Fibroblast of skin of right biceps (primary cell): ENCODE results near the gene OMG.
A peak's percentile ranks its signal among the peaks of the same experiment; 100 is the strongest.

ENCODE experiments used
- DNase-seq: peaks from one replicate; pipeline ENCODE4 v3.0.0-alpha.2; 2013

The OMG gene

DNA sequence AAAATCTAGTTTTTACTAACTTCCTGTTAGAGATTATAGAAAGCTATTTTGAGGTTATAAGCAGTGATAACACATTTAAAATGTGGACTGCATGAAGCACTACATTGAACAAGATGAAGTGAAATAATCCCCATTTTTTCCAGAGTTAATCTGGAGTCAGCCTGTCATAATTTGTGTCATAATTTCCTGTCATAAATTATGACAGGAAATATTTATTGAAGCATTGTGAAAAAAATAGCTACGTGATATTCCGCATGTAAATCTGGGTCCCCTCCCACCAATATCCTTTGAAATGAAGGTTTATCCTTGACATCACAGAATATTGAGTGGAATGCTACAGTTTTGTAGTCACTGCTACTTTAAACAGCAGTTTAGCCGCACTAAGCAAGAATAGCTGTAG, 40.1 kb downstream of the OMG start:
- no peak for DNase-seq

DNA sequence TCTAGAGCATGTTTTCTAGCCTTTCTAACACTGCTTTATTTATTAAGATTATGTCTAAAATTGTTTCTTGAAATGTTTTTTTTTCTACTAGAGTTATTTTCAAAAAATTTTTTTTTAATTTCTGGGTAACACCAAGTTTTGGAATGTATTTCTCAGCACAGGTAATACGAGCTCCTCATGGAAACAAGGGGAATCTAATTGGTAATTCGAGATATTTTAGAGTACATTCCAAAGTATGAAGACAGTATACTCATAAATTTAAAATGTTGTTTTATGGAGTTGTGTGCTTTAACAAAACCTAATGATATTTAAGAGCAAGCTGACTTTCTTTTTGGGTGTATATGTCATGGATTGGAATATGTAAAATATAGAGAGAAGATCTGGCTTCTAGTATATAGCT, 42.4 kb downstream of the OMG start:
- DNase-seq = no peak

DNA sequence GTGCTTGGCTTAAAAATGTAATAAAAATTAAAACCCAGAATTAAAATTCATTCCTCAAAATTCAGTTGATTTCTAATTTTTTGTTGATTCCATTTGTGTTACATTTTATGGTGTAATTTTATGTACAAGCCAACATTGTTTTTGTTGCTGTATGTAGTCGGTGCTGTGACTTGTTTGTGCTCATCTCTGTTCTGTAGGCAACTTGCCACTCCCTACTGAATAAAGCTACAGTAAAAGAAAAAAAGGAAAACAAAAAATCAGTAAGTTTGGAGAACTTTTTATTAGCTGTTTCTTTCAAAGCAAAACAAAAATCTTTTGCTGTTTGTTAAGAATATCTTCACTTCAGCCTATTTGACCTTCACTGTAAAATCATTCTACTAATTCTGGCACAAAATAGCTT, 44.3 kb downstream of the OMG start:
- no peak for DNase-seq

DNA sequence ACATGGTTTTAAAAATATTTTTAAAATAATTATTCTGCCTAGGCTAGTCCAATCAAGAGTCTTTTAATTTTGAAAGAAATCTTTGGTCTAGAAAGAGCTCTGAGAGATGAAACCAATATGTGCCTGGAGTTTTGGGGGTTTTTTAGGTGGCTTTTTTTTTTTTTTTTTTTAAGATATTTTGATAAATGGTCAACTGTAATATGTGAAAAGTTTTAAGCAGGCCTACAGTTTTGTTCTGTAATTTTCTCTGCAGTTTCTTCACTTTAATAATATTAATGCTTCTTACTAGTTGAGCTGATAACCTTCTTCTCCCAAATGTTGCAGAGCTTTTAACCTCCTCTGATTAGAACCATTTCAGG, 45.1 kb downstream of the OMG start:
- no peak for DNase-seq

DNA sequence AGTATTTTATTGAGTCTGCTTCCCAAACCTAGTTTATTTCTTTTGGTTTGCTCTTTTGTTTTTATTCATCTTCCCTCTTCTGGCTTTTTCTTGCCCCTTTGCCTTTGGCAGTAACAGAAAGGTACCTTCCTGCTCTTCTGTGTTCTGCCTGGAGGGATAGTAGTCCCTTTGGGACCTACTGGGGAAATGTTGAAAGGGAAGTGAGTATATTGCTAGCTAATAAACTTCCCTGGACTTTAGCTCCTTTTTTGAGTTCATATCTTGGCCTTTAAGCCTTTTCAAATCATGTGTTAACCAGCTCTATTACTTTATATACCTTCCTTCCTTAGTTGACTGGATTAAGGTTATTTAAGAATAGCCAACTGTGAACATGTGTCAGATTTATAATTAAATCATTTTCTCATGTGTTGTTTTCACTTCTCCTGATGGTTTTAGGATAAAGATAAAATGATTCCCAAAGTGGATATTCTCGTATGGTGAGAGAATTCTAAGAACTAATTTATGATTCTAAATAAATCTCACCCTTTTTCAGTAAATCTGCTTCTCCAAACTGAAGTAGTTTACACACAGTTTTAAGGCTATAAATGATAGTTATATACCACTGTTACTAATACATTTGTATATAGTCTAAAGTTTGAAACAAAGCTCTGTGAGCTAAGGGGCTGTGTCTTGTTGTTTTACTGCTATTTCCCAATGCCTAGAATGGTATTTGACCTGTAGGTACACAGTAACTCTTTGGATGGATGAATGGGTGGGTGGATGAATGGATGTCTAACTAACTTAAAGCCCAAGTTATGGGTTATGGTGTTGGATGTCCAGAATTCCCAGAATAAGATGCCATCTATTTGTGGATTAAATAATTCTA, 45.7 kb downstream of the OMG start:
- peak; percentile 21 for DNase-seq

DNA sequence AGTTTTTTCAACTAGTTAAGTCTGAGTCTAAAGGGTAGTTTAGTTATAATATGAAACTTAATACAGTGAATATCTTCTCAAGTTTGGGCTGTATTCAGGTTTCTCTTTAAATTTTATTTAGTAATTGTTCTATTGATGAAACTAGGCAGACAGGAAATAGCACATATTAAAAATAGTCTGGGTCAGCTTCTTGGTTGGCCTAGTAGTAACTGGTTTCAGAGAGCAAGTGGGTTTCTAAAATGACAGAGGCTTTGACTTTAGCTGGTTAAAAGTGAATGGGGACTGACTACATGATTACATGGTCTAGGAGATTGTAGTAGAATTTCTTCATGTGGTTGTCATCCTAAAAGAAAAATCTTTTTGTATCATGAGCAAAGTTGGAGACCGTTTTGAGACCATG, 46.8 kb downstream of the OMG start:
- DNase-seq = no peak

DNA sequence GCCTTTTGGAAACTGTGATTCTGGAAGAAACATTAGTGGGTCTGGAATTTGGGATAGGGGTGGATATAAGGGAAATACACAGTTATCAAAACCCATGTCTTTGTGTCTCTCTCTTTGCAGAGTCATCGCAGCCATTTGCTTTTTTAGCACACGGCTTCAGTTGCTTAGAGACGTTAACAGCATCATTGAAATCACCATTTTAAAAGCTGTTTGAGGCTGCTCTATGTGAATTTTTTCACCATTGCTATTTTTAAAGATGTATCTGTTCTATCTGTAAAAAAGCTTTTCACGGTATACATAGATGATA, 47.3 kb downstream of the OMG start:
- no peak for DNase-seq

DNA sequence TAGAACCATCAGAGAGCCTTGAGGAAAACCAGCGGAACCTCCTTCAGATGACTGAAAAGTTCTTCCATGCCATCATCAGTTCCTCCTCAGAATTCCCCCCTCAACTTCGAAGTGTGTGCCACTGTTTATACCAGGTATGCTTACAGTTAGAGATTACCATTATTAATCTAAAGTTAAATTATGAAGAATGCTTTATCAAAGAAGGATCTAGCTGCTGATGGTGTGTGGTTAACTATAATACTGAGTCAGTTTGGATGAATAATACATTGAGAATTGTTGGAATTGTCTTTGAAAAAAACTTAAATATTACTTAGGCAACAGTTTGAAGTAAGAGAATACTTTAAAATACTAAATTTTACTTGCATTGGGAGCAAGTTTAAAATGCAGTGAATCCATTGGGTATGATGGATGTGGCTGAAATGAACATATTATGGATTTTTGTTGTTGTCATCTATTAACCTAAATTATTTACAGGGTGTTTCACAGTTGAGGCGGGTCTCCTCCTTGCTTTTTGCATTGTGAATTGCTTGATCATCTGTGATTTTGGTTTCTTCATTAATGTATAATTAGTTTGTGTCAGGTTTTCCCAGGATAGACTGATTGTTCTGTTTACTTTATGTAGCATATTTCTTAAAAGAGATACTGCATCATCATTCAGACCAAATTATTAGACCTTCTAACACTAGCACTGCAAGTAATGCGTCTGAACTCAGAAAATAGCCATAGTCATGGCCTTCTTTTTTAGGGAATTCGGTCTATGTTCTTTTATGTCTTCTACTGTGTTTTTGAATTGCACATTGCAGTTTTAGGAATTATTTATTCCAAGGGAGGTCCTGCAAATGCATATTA, 47.8 kb downstream of the OMG start:
- DNase-seq = peak; percentile 87
